GM23248 (cell line): ENCODE results near the gene RBM48. TPM values are rescaled to one million over a fixed set of nuclear protein-coding genes. Genes with fewer than 3 reads are reported as not detected.

Experiments used
- DNase-seq: peaks from one replicate; pipeline ENCODE4 v3.0.0-alpha.2; 2015
- H2AFZ ChIP-seq: fragments of 200-600 bp; sonication (generic); 2 replicates; pipeline ENCODE4 v1.6.1; 2016; ENCODE audit warnings: antibody characterized with exemption
- H3F3A ChIP-seq: fragments of 200-600 bp; sonication (generic); 2 replicates; pipeline ENCODE4 v1.6.1; 2016; ENCODE audit warnings: mild to moderate bottlenecking, antibody characterized with exemption, mixed run types; ENCODE audit not compliant: insufficient read depth
- H3K27ac ChIP-seq: fragments of 200-600 bp; sonication (generic); 2 replicates; pipeline ENCODE4 v1.5.1; 2016; ENCODE audit warnings: mild to moderate bottlenecking
- H3K27me3 ChIP-seq: fragments of 200-600 bp; sonication (generic); replicated peaks from 2 replicates; pipeline ENCODE4 v1.6.1; 2016; ENCODE audit warnings: mild to moderate bottlenecking; ENCODE audit not compliant: insufficient read depth
- H3K36me3 ChIP-seq: fragments of 200-600 bp; sonication (generic); 2 replicates; pipeline ENCODE4 v1.6.1; 2016; ENCODE audit warnings: low read depth, mild to moderate bottlenecking
- H3K4me1 ChIP-seq: fragments of 200-600 bp; sonication (generic); 2 replicates; pipeline ENCODE4 v1.6.1; 2016; ENCODE audit warnings: mild to moderate bottlenecking; ENCODE audit not compliant: insufficient read depth
- H3K4me2 ChIP-seq: fragments of 200-600 bp; sonication (generic); one replicate; pipeline ENCODE4 v1.6.1; 2016; ENCODE audit warnings: mild to moderate bottlenecking; ENCODE audit not compliant: unreplicated experiment
- H3K4me3 ChIP-seq: fragments of 200-600 bp; sonication (generic); 2 replicates; pipeline ENCODE4 v1.5.1; 2016; ENCODE audit warnings: mild to moderate bottlenecking
- H3K79me2 ChIP-seq: fragments of 200-600 bp; sonication (generic); 2 replicates; pipeline ENCODE4 v1.6.1; 2016; ENCODE audit warnings: mild to moderate bottlenecking; ENCODE audit not compliant: insufficient read depth
- H3K9ac ChIP-seq: fragments of 200-600 bp; sonication (generic); 2 replicates; pipeline ENCODE4 v1.6.1; 2016; ENCODE audit warnings: mild to moderate bottlenecking
- H3K9me2 ChIP-seq: fragments of 200-600 bp; sonication (generic); 2 replicates; pipeline ENCODE4 v1.6.1; 2016; ENCODE audit warnings: mixed run types, mild to moderate bottlenecking, moderate library complexity; ENCODE audit not compliant: insufficient read depth
- H3K9me3 ChIP-seq: fragments of 200-600 bp; sonication (generic); one replicate; pipeline ENCODE4 v1.6.1; 2017; ENCODE audit warnings: low read depth
- H4K20me1 ChIP-seq: fragments of 200-600 bp; sonication (generic); 2 replicates; pipeline ENCODE4 v1.6.0; 2016; ENCODE audit not compliant: insufficient read depth
- EZH2 ChIP-seq: fragments of 200-600 bp; sonication (generic); IDR thresholded peaks from 2 replicates; pipeline ENCODE4 v1.6.1; 2018; ENCODE audit warnings: antibody characterized with exemption, mild to moderate bottlenecking; ENCODE audit not compliant: insufficient read depth, poor library complexity, severe bottlenecking
- EZH2phosphoT487 ChIP-seq: fragments of 200-600 bp; sonication (generic); IDR thresholded peaks from 2 replicates; pipeline ENCODE4 v1.6.1; 2018; ENCODE audit warnings: antibody characterized with exemption, moderate library complexity, mild to moderate bottlenecking, low read depth; ENCODE audit not compliant: insufficient read depth
- WGBS, 2 experiments: methylation state at CpG; one replicate each; pipeline ENCODE4 v1.1.6; 2015 to 2017; ENCODE audit warnings: low lambda C conversion rate in 2 of 2, low coverage in 1 of 2; ENCODE audit errors: missing lambda C conversion rate in 2 of 2; 5-methylcytosine and 5-hydroxymethylcytosine counted together
- in situ Hi-C: fragments of 300-500 bp; cut with MboI; formaldehyde crosslinking; loops from 2 replicates; pipeline ENCODE4 v1.15.0; 2020
- polyA plus RNA-seq: library from polyadenylated mRNA; unstranded; fragments of >200 nt; fragmentation: Nextera tagmentation; extraction: Ambion mirVana; gene quantifications from 2 replicates; pipeline ENCODE4 v1.2.1, GENCODE V29; 2016
- total RNA-seq: library from RNA; depleted of rRNA; stranded (reverse); fragments of >200 nt; shearing (Covaris generic); gene quantifications from 2 replicates; pipeline ENCODE4 v1.2.3, GENCODE V29; 2014

Gene RBM48
- total and polyA plus RNA-seq, 2 experiments from 2014 or later: 12.8 to 12.9 TPM

DNA sequence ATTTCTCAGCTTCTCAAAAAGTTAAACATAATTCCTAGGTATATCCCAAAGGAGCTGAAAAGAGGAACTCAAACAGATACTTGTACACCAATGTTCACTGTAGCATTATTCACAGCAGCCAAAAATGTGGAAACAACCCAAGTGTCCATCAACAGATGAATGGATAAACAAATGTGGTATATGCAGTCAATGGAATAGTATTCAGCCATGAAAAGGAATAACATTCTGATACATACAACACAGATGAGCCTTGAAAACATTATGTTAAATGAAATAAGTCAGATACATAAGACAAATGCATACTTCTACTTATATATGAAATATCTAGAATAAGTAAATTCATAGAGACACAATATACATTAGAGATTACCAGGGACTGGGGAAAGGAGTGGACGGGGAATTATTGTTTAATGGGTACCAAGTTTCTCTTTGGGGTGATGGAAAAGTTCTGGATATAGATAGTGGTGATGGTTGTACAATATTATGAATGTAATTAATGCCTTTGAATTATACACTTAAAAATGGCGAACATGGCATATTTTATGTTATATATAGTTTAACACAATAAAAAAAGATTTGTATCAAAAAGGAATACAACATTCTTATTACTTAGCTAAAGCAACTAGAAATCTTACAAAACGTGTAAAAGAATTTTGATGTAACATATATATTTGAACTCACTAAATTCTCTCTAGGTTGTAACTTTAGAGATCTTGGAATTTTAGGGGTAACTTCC is 15.3 kb upstream of the RBM48 start:
- in situ Hi-C loops: no loop called here
- no peak for DNase-seq
- no peaks in the 10 kb centered on the region for H3K4me1 ChIP-seq
- no peaks in the 10 kb centered on the region for H4K20me1 ChIP-seq
- no peaks in the 10 kb centered on the region for H3K79me2 ChIP-seq
- no peaks in the 10 kb centered on the region for H3K9me3 ChIP-seq
- no peaks in the 10 kb centered on the region for H3K27me3 ChIP-seq
- H3K27ac ChIP-seq: no peak overlapping the region
- H3K36me3 ChIP-seq: peaks cover 7% of the 10 kb centered on the region; the same call in 1 of the 2 replicates
- H3K4me3 ChIP-seq: no peak overlapping the region
- TF ChIP-seq EZH2phosphoT487 (no peak), EZH2 (no peak)
- no peaks in the 10 kb centered on the region for H3F3A ChIP-seq
- no peak overlapping the region for H3K4me2 ChIP-seq
- no peak overlapping the region for H2AFZ ChIP-seq
- WGBS, 2 experiments: 52 to 55% methylated on average over 3 of the region's 3 CpGs
- no peaks in the 10 kb centered on the region for H3K9me2 ChIP-seq
- no peak overlapping the region for H3K9ac ChIP-seq

DNA sequence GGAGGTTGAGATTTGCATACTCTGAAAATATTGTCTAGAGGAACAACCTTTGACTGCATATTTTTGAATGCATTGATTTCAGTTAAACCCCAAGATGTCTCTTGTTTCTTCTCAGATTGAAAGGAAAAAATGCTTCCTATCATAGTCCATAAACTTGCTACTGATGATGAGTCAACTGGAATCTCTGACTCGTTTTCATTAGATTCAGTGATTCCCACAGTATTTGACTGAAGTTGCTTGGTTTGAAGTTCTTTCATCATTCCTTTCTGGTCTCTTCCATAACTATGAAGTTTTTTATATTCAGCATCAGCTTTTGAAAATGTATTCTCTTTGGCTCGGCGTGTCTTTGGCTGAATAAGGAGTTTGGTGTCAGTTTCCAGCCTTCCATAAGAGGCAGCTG is 11.0 kb upstream of the RBM48 start:
- H3K36me3 ChIP-seq: peaks cover 14% of the 10 kb centered on the region; the same call in 1 of the 2 replicates
- no peaks in the 10 kb centered on the region for H3K27me3 ChIP-seq
- H3K4me2 ChIP-seq: no peak overlapping the region
- H4K20me1 ChIP-seq: no peaks in the 10 kb centered on the region
- TF ChIP-seq EZH2 (no peak), EZH2phosphoT487 (no peak)
- 48 to 50% methylated on average over 3 of the region's 3 CpGs for WGBS, 2 experiments
- in situ Hi-C loops: no loop called here
- no peaks in the 10 kb centered on the region for H3K4me1 ChIP-seq
- no peak overlapping the region for H2AFZ ChIP-seq
- H3K9ac ChIP-seq: no peak overlapping the region
- no peaks in the 10 kb centered on the region for H3K9me3 ChIP-seq
- no peaks in the 10 kb centered on the region for H3F3A ChIP-seq
- DNase-seq: peak; percentile 58
- peak overlapping the region; percentile 23 for H3K27ac ChIP-seq
- no peaks in the 10 kb centered on the region for H3K79me2 ChIP-seq
- no peak overlapping the region for H3K4me3 ChIP-seq
- H3K9me2 ChIP-seq: no peaks in the 10 kb centered on the region

DNA sequence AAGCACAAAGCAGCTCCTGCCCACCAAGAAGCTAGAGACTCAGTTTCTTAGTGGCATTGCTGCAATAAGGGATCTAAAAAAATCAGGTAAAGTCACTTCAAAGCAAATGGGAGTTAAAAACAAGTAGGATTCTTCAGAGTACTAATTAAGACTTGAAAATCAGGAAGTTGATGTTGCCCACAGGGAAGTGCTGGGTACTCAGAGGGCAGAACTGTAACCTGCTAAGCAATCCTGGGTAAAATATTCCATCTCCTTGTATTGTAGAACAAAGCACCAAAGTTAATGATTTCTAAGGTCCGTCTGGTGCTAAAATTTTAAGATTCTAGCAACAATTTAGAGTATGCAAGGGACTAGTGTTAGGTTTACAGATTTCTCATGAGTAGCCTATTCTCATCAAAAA is 8.6 kb upstream of the RBM48 start:
- Histone ChIP-seq H3F3A (no peaks in the 10 kb centered on the region), H3K4me3 (no peak overlapping the region), H3K9me2 (no peaks in the 10 kb centered on the region), H3K27me3 (no peaks in the 10 kb centered on the region), H3K9me3 (no peaks in the 10 kb centered on the region), H3K27ac (no peak overlapping the region), H3K9ac (no peak overlapping the region), H4K20me1 (no peaks in the 10 kb centered on the region), H3K36me3 (0 out of 2 replicates have a peak, but pooled peaks cover 7% of the 10 kb centered on the region), H3K79me2 (peaks cover 12% of the 10 kb centered on the region), H2AFZ (no peak overlapping the region), H3K4me1 (no peaks in the 10 kb centered on the region), H3K4me2 (no peak overlapping the region)
- 92 to 100% methylated on average over 1 of the region's 1 CpG for WGBS, 2 experiments
- DNase-seq: no peak
- TF ChIP-seq EZH2phosphoT487 (no peak), EZH2 (no peak)
- in situ Hi-C loops: no loop called here

DNA sequence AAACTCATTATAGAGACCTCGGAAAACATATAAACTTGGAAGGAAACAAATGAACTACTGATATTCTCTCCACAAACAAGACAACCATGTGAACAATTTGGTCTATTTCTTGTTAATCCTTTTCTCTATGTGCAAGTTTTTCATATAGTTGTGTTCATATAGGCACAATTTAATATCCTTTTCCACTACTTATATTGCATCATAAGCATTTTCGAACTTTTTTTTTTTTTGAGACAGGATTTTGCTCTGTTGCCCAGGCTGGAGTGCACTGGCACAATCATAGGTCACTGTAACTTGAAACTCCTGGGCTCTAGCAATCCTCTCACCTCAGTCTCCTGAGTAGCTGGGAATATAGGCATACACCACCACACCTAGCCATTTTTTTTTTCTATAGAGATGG is 5.5 kb upstream of the RBM48 start:
- Histone ChIP-seq H3K4me2 (no peak overlapping the region), H2AFZ (no peak overlapping the region), H3K27ac (no peak overlapping the region), H3F3A (0 out of 2 replicates have a peak, but pooled peaks cover 5% of the 10 kb centered on the region), H3K27me3 (no peaks in the 10 kb centered on the region), H3K9me2 (no peaks in the 10 kb centered on the region), H4K20me1 (no peaks in the 10 kb centered on the region), H3K9me3 (no peaks in the 10 kb centered on the region), H3K79me2 (peaks cover 34% of the 10 kb centered on the region), H3K4me1 (peaks cover 8% of the 10 kb centered on the region), H3K36me3 (0 out of 2 replicates have a peak, but pooled peaks cover 7% of the 10 kb centered on the region), H3K9ac (no peak overlapping the region), H3K4me3 (no peak overlapping the region)
- TF ChIP-seq EZH2 (no peak), EZH2phosphoT487 (no peak)
- no peak for DNase-seq
- 76 to 81% methylated on average over 2 of the region's 2 CpGs for WGBS, 2 experiments
- in situ Hi-C loops: no loop called here
